Endothelial cell of umbilical vein (primary cell): ENCODE results near the gene MAPK9.

Experiments
- CTCF ChIP-seq, 2 donors: IDR thresholded peaks; 1 replicate in 1 of 2; 2 replicates in 1 of 2; pipeline ENCODE4 v1.5.1; 2011; ENCODE audit warnings: low read length in 2 of 2, mild to moderate bottlenecking in 2 of 2, moderate library complexity in 2 of 2, control low read depth in 1 of 2, inconsistent platforms in 1 of 2, low read depth in 1 of 2; ENCODE audit not compliant: insufficient read depth in 1 of 2; ENCODE audit errors: extremely low read depth in 1 of 2
- EZH2 ChIP-seq: IDR thresholded peaks from 2 replicates; pipeline ENCODE4 v1.6.1; 2012; ENCODE audit warnings: borderline replicate concordance, low read depth, mild to moderate bottlenecking, moderate library complexity, low read length, inconsistent platforms; ENCODE audit not compliant: severe bottlenecking
- FOS ChIP-seq: IDR thresholded peaks from 2 replicates; pipeline ENCODE4 v1.6.1; 2011; ENCODE audit warnings: mild to moderate bottlenecking, low read length, moderate library complexity, borderline replicate concordance; ENCODE audit not compliant: insufficient read depth
- GATA2 ChIP-seq: IDR thresholded peaks from 2 replicates; pipeline ENCODE4 v1.7.0; 2011; ENCODE audit warnings: low read depth, mild to moderate bottlenecking, moderate library complexity, mixed read lengths, low read length; ENCODE audit not compliant: insufficient read length, insufficient read depth
- JUN ChIP-seq: IDR thresholded peaks from 2 replicates; pipeline ENCODE4 v1.6.1; 2011; ENCODE audit warnings: borderline replicate concordance, low read depth; ENCODE audit not compliant: insufficient read length, insufficient read depth
- MAX ChIP-seq: IDR thresholded peaks from 2 replicates; pipeline ENCODE4 v1.6.1; 2011; ENCODE audit not compliant: insufficient read depth, insufficient read length
- MYC ChIP-seq: IDR thresholded peaks from one replicate; pipeline ENCODE4 v1.6.1; 2011; ENCODE audit warnings: mild to moderate bottlenecking, low read depth, low read length
- POLR2A ChIP-seq: IDR thresholded peaks from 2 replicates; pipeline ENCODE4 v1.6.1; 2012; ENCODE audit warnings: low read depth, mild to moderate bottlenecking, control low read depth, low read length
- POLR2AphosphoS5 ChIP-seq: IDR thresholded peaks from 2 replicates; pipeline ENCODE4 v1.6.1; 2012; ENCODE audit warnings: low read depth, mild to moderate bottlenecking, control low read depth, low read length, moderate library complexity; ENCODE audit not compliant: insufficient read depth

GRCh38 chr5:180197016-180197702, 94.7 kb downstream of the MAPK9 start:
- TF ChIP-seq POLR2AphosphoS5 (no peak), EZH2 (no peak), POLR2A (no peak), MAX (no peak), CTCF (IDR thresholded peaks at IDR 0.05; ENCODE audit: extremely low read depth in 1 of 2, insufficient read depth in 1 of 2, low read depth in 1 of 2, low read length in 2 of 2) (no peak), FOS (no peak), JUN (no peak), GATA2 (no peak), MYC (no peak)
